Right forelimb (tissue), 1 donor: ENCODE measurements around the gene KCNQ5.

Experiments used
- DNase-seq: peaks from one replicate; pipeline ENCODE4 v3.0.0-alpha.2; 2018

Gene KCNQ5

GRCh38 chr6:73028124-73028766, 406.4 kb downstream of the KCNQ5 start:
- DNase-seq: no peak

DNA sequence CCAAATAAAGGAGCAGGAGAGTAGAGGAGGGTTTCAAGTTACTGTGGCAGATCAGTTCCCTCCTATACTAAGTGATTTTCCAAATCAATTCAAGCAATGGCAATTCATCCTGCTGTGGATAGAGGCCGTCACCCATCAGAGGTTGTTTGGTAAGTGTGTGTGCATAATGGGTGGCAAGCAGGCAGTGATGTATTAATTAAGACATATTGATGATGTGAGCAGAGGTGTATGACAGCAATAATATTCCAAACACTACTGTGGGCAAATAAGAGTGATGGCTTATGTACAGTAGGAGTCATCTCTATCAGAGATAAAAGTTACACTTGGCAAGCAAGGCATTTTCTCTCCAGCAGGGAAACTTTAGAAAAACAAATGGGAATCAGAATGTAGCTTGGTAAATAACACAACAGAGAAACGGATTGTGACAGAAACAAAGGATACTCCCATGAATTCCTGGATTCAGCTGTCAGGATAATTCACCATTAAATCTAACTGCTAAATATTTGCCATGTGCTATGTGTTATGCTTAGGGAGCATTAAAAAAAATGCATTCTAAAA, 407.1 kb downstream of the KCNQ5 start:
- no peak for DNase-seq

DNA sequence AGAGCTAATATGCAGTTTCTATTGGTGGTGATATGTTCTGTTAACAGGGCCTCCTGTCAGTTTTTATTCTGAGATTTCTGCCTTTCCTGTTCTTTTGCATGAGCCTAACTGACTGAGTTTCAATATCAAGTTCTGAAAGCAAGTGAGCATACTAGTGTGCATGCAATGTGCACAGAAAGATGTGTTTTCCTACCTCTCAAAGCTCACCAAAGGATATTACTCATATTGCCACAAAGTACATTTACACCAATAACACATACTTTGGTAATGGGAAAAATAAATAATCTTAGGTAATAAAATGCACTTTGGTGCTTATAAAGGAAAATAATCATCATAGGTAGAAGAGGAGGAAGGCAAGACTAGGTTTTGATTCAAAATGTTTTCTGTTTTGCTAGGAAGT, 408.4 kb downstream of the KCNQ5 start:
- DNase-seq: no peak

GRCh38 chr6:73030791-73031782, 409.2 kb downstream of the KCNQ5 start:
- DNase-seq: no peak

DNA sequence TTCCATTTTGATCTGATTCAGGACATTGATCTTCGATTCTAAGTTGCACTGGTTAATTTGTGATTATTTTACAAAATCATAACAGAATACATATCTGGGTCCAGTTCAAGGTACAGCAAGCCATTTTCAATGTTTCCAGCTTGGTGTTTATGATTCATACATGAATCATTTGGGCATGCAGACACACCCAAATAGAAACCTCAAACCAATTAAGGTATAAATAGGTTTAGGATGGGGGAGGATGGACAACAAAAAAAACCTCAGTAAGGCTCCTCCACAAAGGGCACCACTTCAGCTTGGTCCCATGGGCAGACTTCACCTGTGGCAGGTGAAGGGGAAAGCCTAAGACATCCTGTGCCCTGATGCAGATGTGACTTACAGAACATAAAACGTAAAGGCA, 410.7 kb downstream of the KCNQ5 start:
- no peak for DNase-seq

GRCh38 chr6:73036689-73037088, 414.8 kb downstream of the KCNQ5 start:
- DNase-seq: no peak

DNA sequence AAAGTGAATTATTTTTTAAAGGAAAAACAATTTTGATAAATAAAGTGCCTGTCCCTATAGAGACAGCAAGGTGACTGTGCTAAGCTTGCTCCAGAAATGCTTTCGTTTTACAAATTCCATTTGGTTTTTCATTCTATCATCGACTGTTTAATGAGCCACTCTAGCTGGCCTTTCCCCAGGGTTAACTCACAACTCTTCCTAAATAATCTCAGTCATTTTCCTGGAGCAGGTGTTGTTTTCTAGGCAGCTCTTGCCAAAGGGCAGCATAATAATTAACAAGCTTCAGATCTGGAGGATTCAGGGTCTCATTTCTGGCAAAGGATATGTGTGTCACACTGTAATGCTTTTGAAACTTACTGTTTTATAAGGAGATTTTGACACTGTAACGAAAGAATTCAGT, 419.2 kb downstream of the KCNQ5 start:
- DNase-seq: no peak

- DNase-seq: no peak
Observed at GRCh38 chr6:73042892-73043291, 421.0 kb downstream of the KCNQ5 start.

GRCh38 chr6:73043446-73043845, 421.6 kb downstream of the KCNQ5 start:
- no peak for DNase-seq

DNA sequence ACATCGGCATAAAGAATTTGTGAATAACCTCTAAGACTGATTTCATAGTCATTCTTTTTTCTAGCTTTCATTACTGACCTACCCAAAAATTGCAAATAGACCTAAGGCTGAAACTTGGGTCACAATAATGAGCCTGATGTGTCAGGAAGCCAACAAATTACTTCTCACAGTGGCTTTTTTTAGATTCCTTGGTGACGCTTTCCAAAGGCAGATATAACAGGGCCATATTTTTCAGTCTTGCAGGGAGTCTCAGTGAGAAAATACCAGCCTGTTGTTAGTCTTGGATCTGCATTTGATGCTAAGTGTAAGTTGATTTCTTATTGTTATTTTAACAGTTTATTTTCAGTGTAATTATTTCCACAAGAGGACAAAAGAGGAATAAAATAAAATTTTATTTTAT, 423.7 kb downstream of the KCNQ5 start:
- no peak for DNase-seq

- DNase-seq: no peak
Observed at GRCh38 chr6:73047801-73048200, 425.9 kb downstream of the KCNQ5 start.

GRCh38 chr6:73049971-73050594, 428.2 kb downstream of the KCNQ5 start:
- DNase-seq: no peak

DNA sequence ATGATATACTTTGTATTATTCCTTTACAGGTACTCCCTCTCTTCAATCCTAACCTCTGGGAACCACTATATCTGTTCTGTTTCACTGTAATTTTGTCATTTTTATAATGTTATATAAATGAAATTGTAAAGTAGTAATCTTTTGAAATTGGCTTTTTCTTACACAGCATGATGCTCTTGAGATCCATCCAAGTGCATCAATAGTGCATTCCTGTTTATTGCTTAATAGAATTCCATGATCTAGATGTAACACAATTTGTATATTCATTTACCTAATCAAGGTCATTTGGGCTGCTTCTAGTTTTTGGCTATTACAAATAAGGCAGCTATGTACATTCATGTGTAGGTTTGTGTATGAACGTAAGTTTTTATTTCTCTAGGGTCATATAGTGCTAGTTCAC, 428.8 kb downstream of the KCNQ5 start:
- DNase-seq: no peak

- DNase-seq: no peak
Observed at GRCh38 chr6:73051147-73051546, 429.3 kb downstream of the KCNQ5 start.

DNA sequence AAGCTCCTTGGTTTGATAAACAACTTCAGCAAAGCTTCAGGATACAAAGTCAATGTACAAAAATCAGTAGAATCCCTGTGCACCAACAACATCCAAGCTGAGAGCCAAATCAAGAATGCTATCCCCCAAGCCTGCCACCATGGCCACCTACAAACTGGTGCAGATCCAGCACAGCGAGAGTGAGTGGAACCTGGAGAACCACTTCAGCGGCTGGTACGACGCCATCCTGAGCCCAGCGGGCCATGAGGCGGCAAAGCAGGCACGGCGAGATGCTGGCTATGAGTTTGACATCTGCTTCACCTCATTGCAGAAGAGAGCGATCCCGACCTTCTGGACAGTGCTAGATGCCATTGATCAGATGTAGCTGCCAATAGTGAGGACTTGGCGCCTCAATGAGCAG, 433.1 kb downstream of the KCNQ5 start:
- no peak for DNase-seq

DNA sequence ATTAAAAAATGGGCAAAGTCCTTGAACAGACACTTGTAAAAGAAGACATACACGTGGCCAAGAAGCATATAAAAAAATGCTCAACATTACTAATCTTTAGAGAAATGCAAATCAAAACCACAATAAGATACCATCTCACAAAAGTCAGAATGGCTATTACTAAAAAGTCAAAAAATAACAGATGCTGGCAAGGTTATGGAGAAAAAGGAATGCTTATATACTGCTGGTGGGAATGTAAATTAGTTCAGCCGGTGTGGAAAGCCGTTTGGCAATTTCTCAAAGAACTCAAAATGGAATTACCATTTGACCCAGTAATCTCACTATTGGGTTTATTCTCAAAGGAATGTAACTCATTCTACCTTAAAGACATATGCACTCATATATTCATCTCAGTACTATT, 436.9 kb downstream of the KCNQ5 start:
- no peak for DNase-seq

- DNase-seq: no peak
Observed at GRCh38 chr6:73062130-73062529, 440.3 kb downstream of the KCNQ5 start.

- no peak for DNase-seq
Observed at GRCh38 chr6:73062837-73063236, 441.0 kb downstream of the KCNQ5 start.

GRCh38 chr6:73064266-73064665, 442.4 kb downstream of the KCNQ5 start:
- DNase-seq: no peak

DNA sequence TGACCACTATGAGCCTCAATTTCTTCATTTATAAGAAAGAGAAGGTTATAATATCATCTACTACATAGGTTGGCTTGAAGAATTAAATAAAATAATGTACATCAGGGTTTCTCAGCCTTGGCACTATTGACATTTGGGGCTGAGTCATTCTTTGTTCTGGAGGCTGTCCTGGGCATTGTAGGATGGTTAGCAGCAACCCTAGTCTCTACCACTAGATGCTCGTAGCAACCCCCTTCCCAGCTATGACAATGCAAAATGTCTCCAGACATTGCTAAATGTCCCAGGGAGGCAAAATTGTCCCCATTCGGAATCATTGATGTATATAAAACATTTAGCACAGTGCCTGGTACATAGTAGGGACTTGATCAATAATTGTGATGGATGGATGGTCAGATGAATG, 451.4 kb downstream of the KCNQ5 start:
- no peak for DNase-seq

DNA sequence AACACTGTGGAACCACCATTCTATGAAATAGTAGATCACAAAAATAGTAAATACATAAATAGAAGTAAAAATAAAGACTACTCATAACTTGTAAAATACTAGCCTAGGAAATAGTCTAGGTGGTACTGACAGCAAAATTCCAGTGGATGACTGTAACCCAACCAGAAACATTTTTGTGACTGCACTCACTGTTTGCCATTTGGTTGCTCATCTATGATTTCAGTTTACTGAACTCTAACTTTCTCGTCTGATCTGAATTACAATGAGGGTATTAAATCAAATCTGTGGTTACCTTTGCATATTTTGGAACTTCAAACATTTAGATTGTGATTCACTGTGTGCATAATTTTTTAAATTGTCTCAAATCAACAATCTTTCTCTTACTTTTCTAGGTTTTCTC, 452.3 kb downstream of the KCNQ5 start:
- DNase-seq: no peak

GRCh38 chr6:73076211-73076954, 454.5 kb downstream of the KCNQ5 start:
- DNase-seq: no peak
